ENCODE measurements around the gene WWOX. TPM values are rescaled to one million over a fixed set of nuclear protein-coding genes. Genes with fewer than 3 reads are reported as not detected.

WWOX gene
- total and polyA plus RNA-seq, 2 donors (not counting 3 experiments of a cell fraction or from before 2014, with no cell fraction given) = 6.2 to 12.5 TPM

GRCh38 chr16:78754713-78755112 lies 655.3 kb downstream of the WWOX start:
- no peak for FAIRE-seq
- no TSS peak for BruUV-seq (replicated peaks)
- Histone ChIP-seq H3K4me3 (replicated peaks in 1 of 3; ENCODE audit: insufficient read depth in 1 of 3, low read depth in 1 of 3, low read length in 3 of 3) (no peak overlapping the region), H3K9ac (replicated peaks; ENCODE audit: extremely low read depth, insufficient read depth, low read length) (no peak overlapping the region), H3K27ac (ENCODE audit: insufficient read depth, low read depth, low read length) (no peak overlapping the region), H3K4me2 (ENCODE audit: insufficient read depth, low read length) (no peak overlapping the region), H3K4me1 (ENCODE audit: control insufficient read depth, extremely low read depth, insufficient read depth, low read length) (no peaks in the 10 kb centered on the region), H3K9me1 (replicated peaks; ENCODE audit: control insufficient read depth, extremely low read depth, insufficient read depth, low read length) (no peaks in the 10 kb centered on the region), H3K79me2 (ENCODE audit: control insufficient read depth, insufficient read depth, low read length) (no peaks in the 10 kb centered on the region), H4K20me1 (replicated peaks; ENCODE audit: control insufficient read depth, extremely low read depth, insufficient read depth, low read length) (no peaks in the 10 kb centered on the region), H3K36me3 (ENCODE audit: control insufficient read depth in 2 of 2, extremely low read depth in 1 of 2, insufficient read depth in 2 of 2, low read length in 2 of 2) (no peaks in the 10 kb centered on the region), H2AFZ (ENCODE audit: low read depth, low read length) (no peak overlapping the region), H3K9me3 (replicated peaks; ENCODE audit: control insufficient read depth, insufficient read depth, low read length) (peaks cover 2% of the 10 kb centered on the region), H3K27me3 (ENCODE audit: control insufficient read depth in 2 of 2, insufficient read depth in 2 of 2, low read length in 2 of 2) (no peaks in the 10 kb centered on the region)
- dilution Hi-C loops (cut with MboI; ENCODE audit: extremely low pct_ligation_motif_present, low sequenced_read_pairs) = no loop called here
- TF ChIP-seq FOS (IDR thresholded peaks at IDR 0.05; ENCODE audit: borderline replicate concordance, insufficient read depth, low read length) (no peak), POLR2A (IDR thresholded peaks at IDR 0.05; ENCODE audit: low read depth, low read length) (no peak), MYC (IDR thresholded peaks at IDR 0.05; ENCODE audit: low read depth, low read length) (no peak), EZH2 (IDR thresholded peaks at IDR 0.05; ENCODE audit: borderline replicate concordance, low read depth, low read length, severe bottlenecking) (no peak), POLR2AphosphoS5 (IDR thresholded peaks at IDR 0.05; ENCODE audit: insufficient read depth, low read depth, low read length) (no peak)
- POLR2A ChIA-PET = no interaction called here
- CTCF ChIA-PET = no interaction called here
- no peak for DNase-seq (ENCODE audit: low read depth, low spot score)
- intact Hi-C loops (cut with micrococcal nuclease) = loop anchor here (5.0 kb wide), 1 partner anchor 568 kb away; no protein-coding TSS in a partner anchor

- no peak for FAIRE-seq
- DNase-seq (ENCODE audit: low read depth, low spot score) = no peak
- no peaks in the 10 kb centered on the region for H3K36me3 ChIP-seq (ENCODE audit: control insufficient read depth in 2 of 2, extremely low read depth in 1 of 2, insufficient read depth in 2 of 2, low read length in 2 of 2)
- no peaks in the 10 kb centered on the region for H3K9me1 ChIP-seq (replicated peaks; ENCODE audit: control insufficient read depth, extremely low read depth, insufficient read depth, low read length)
- no TSS peak for BruUV-seq (replicated peaks)
- peaks cover 2% of the 10 kb centered on the region for H3K9me3 ChIP-seq (replicated peaks; ENCODE audit: control insufficient read depth, insufficient read depth, low read length)
- no peaks in the 10 kb centered on the region for H3K79me2 ChIP-seq (ENCODE audit: control insufficient read depth, insufficient read depth, low read length)
- ChIA-PET CTCF (no interaction called here), POLR2A (no interaction called here)
- intact Hi-C loops (cut with micrococcal nuclease) (no loop called here), dilution Hi-C loops (cut with MboI; ENCODE audit: extremely low pct_ligation_motif_present, low sequenced_read_pairs) (no loop called here)
- no peak overlapping the region for H3K4me3 ChIP-seq (replicated peaks in 1 of 3; ENCODE audit: insufficient read depth in 1 of 3, low read depth in 1 of 3, low read length in 3 of 3)
- H3K4me1 ChIP-seq (ENCODE audit: control insufficient read depth, extremely low read depth, insufficient read depth, low read length) = no peaks in the 10 kb centered on the region
- no peak overlapping the region for H3K9ac ChIP-seq (replicated peaks; ENCODE audit: extremely low read depth, insufficient read depth, low read length)
- H4K20me1 ChIP-seq (replicated peaks; ENCODE audit: control insufficient read depth, extremely low read depth, insufficient read depth, low read length) = no peaks in the 10 kb centered on the region
- H3K27ac ChIP-seq (ENCODE audit: insufficient read depth, low read depth, low read length) = no peak overlapping the region
- no peak overlapping the region for H2AFZ ChIP-seq (ENCODE audit: low read depth, low read length)
- H3K27me3 ChIP-seq (ENCODE audit: control insufficient read depth in 2 of 2, insufficient read depth in 2 of 2, low read length in 2 of 2) = no peaks in the 10 kb centered on the region
- H3K4me2 ChIP-seq (ENCODE audit: insufficient read depth, low read length) = no peak overlapping the region
- no peak for TF ChIP-seq POLR2AphosphoS5 (IDR thresholded peaks at IDR 0.05; ENCODE audit: insufficient read depth, low read depth, low read length)
These were observed 656.6 kb downstream of the WWOX start for GRCh38 chr16:78755751-78756661.
